Keratinocyte (primary cell): ENCODE measurements around the gene TMEM163. TPM values are rescaled to one million over a fixed set of nuclear protein-coding genes. Genes with fewer than 3 reads are reported as not detected.

Experiments
- DNase-seq: peaks from one replicate; pipeline ENCODE4 v3.0.0-alpha.2; 2011; ENCODE audit warnings: low read depth, missing footprints, low spot score
- FAIRE-seq: peaks from 2 replicates; lab custom pipeline; 2011; peaks lifted over from hg19 to GRCh38; lab: Jason Lieb, UNC
- H2AFZ ChIP-seq: 2 replicates; pipeline ENCODE4 v1.6.0; 2012; ENCODE audit warnings: low read length, control low read depth, inconsistent platforms; ENCODE audit not compliant: control insufficient read depth
- H3K27ac ChIP-seq: 2 replicates; pipeline ENCODE4 v1.5.1; 2011; ENCODE audit warnings: low read length; ENCODE audit not compliant: control insufficient read depth, insufficient read depth
- H3K27me3 ChIP-seq: 3 replicates; pipeline ENCODE4 v1.6.0; 2011; ENCODE audit warnings: low read length; ENCODE audit not compliant: control insufficient read depth, insufficient read depth; ENCODE audit errors: extremely low read depth
- H3K36me3 ChIP-seq, 2 experiments: 2 replicates in 1 of 2; 3 replicates in 1 of 2; pipeline ENCODE4 v1.5.1; 2011; ENCODE audit warnings: low read length in 2 of 2, mild to moderate bottlenecking in 1 of 2; ENCODE audit not compliant: control insufficient read depth in 2 of 2, insufficient read depth in 2 of 2; ENCODE audit errors: extremely low read depth in 1 of 2
- H3K4me1 ChIP-seq: 3 replicates; pipeline ENCODE4 v1.5.1; 2011; ENCODE audit warnings: low read length; ENCODE audit not compliant: control insufficient read depth, insufficient read depth; ENCODE audit errors: extremely low read depth
- H3K4me2 ChIP-seq: 3 replicates; pipeline ENCODE4 v1.6.0; 2011; ENCODE audit warnings: low read depth, low read length; ENCODE audit not compliant: control insufficient read depth, insufficient read depth; ENCODE audit errors: extremely low read depth
- H3K4me3 ChIP-seq, 3 experiments: fragments of 200-600 bp in 1 of 3; sonication (generic) in 1 of 3; 2 replicates in 2 of 3; 3 replicates in 1 of 3; pipeline ENCODE4 v1.5.1; 2011 to 2016; ENCODE audit warnings: low read length in 3 of 3, mild to moderate bottlenecking in 3 of 3, control low read depth in 2 of 3, inconsistent platforms in 1 of 3, low read depth in 1 of 3, mixed read lengths in 1 of 3, mixed run types in 1 of 3, moderate library complexity in 1 of 3; ENCODE audit not compliant: control insufficient read depth in 2 of 3, insufficient read depth in 2 of 3; ENCODE audit errors: extremely low read depth in 1 of 3
- H3K79me2 ChIP-seq: 2 replicates; pipeline ENCODE4 v1.6.0; 2012; ENCODE audit warnings: low read length; ENCODE audit not compliant: control insufficient read depth, insufficient read depth
- H3K9ac ChIP-seq: 3 replicates; pipeline ENCODE4 v1.6.0; 2011; ENCODE audit warnings: low read length; ENCODE audit not compliant: control insufficient read depth, insufficient read depth; ENCODE audit errors: extremely low read depth
- H3K9me1 ChIP-seq: 3 replicates; pipeline ENCODE4 v1.6.0; 2011; ENCODE audit warnings: low read length; ENCODE audit not compliant: control insufficient read depth, insufficient read depth; ENCODE audit errors: extremely low read depth
- H3K9me3 ChIP-seq: 2 replicates; pipeline ENCODE4 v1.5.1; 2012; ENCODE audit warnings: low read depth, low read length; ENCODE audit not compliant: control insufficient read depth
- H4K20me1 ChIP-seq: 3 replicates; pipeline ENCODE4 v1.6.0; 2011; ENCODE audit warnings: low read length; ENCODE audit not compliant: control insufficient read depth, insufficient read depth; ENCODE audit errors: extremely low read depth
- CTCF ChIP-seq, 3 experiments: IDR thresholded peaks in 1 of 3; conservative IDR thresholded peaks in 1 of 3; optimal IDR thresholded peaks in 1 of 3; 2 replicates in 2 of 3; 3 replicates in 1 of 3; pipeline versions ENCODE3 to v1.5.1; 2011; ENCODE audit warnings: low read length in 3 of 3, mild to moderate bottlenecking in 3 of 3, moderate library complexity in 2 of 3, control low read depth in 1 of 3, inconsistent platforms in 1 of 3; ENCODE audit not compliant: insufficient read depth in 2 of 3; ENCODE audit errors: extremely low read depth in 1 of 3
- EZH2 ChIP-seq: IDR thresholded peaks from one replicate; pipeline ENCODE4 v1.6.1; 2012; ENCODE audit warnings: inconsistent platforms, mild to moderate bottlenecking, low read length, moderate library complexity
- dilution Hi-C: fragments of 300-500 bp; cut with MboI; formaldehyde crosslinking; loops from one replicate; pipeline ENCODE4 v1.7.0; 2020; ENCODE audit warnings: low sequenced_read_pairs; ENCODE audit not compliant: extremely low pct_ligation_motif_present
- polyA plus RNA-seq, 5 experiments: library from polyadenylated mRNA; depleted of rRNA in 3 of 5; stranded (reverse) in 3 of 5; stranded (forward) in 1 of 5; unstranded in 1 of 5; fragments of >200 nt; gene quantifications; 1 replicate in 1 of 5; 2 replicates in 3 of 5; 3 replicates in 1 of 5; pipeline versions ENCODE4 v1.2.1 to v1.2.3, GENCODE V29; 2011 to 2012; ENCODE audit warnings: missing spikeins in 2 of 5, low read depth in 1 of 5, low replicate concordance in 1 of 5

Gene TMEM163
- polyA plus RNA-seq, 1 donor (not counting 4 experiments of a cell fraction or from before 2014, with no cell fraction given) = not detected

- Histone ChIP-seq H3K4me2 (no peak overlapping the region), H3K36me3 (no peaks in the 10 kb centered on the region), H3K4me3 (no peak overlapping the region), H3K79me2 (no peaks in the 10 kb centered on the region), H2AFZ (no peak overlapping the region), H3K27me3 (peaks cover 4% of the 10 kb centered on the region), H3K9me1 (no peaks in the 10 kb centered on the region), H3K9me3 (no peaks in the 10 kb centered on the region), H3K27ac (no peak overlapping the region), H3K4me1 (no peaks in the 10 kb centered on the region), H3K9ac (no peak overlapping the region), H4K20me1 (no peaks in the 10 kb centered on the region)
- dilution Hi-C loops = no loop called here
- DNase-seq = no peak
- FAIRE-seq = no peak
- no peak for TF ChIP-seq EZH2
- TF ChIP-seq CTCF (optimal IDR thresholded peaks at IDR 0.05 in 1 of 3, IDR thresholded peaks at IDR 0.05 in 1 of 3, conservative IDR thresholded peaks at IDR 0.05 in 1 of 3; ENCODE audit: extremely low read depth in 1 of 3, insufficient read depth in 2 of 3, low read length in 3 of 3) = no peak
Measured at GRCh38 chr2:134518101-134518500, 200.7 kb downstream of the TMEM163 start.

- TF ChIP-seq CTCF (optimal IDR thresholded peaks at IDR 0.05 in 1 of 3, IDR thresholded peaks at IDR 0.05 in 1 of 3, conservative IDR thresholded peaks at IDR 0.05 in 1 of 3; ENCODE audit: extremely low read depth in 1 of 3, insufficient read depth in 2 of 3, low read length in 3 of 3) (no peak), EZH2 (no peak)
- no peaks in the 10 kb centered on the region for H4K20me1 ChIP-seq
- no peaks in the 10 kb centered on the region for H3K9me1 ChIP-seq
- no peak for FAIRE-seq
- H2AFZ ChIP-seq = no peak overlapping the region
- peaks cover 8% of the 10 kb centered on the region for H3K27me3 ChIP-seq
- no peak overlapping the region for H3K4me3 ChIP-seq
- no peak overlapping the region for H3K4me2 ChIP-seq
- no peaks in the 10 kb centered on the region for H3K9me3 ChIP-seq
- H3K9ac ChIP-seq = no peak overlapping the region
- H3K4me1 ChIP-seq = peaks cover 2% of the 10 kb centered on the region
- H3K27ac ChIP-seq = no peak overlapping the region
- H3K79me2 ChIP-seq = no peaks in the 10 kb centered on the region
- DNase-seq = no peak
- dilution Hi-C loops = no loop called here
- no peaks in the 10 kb centered on the region for H3K36me3 ChIP-seq
Measured at GRCh38 chr2:134515137-134515536, 203.7 kb downstream of the TMEM163 start.
